Pancreas (tissue), 10 donors: ENCODE results near the gene OSM. TPM values are rescaled to one million over a fixed set of nuclear protein-coding genes. Genes with fewer than 3 reads are reported as not detected.
A peak's percentile ranks its signal among the peaks of the same experiment; 100 is the strongest.

Experiments used
- ATAC-seq, 4 donors: fragments of 200-7000 bp; cut with Tn5 transposase; one replicate each; pipeline versions ENCODE4 v1.8.0 to v1.9.1; 2020; ENCODE audit warnings: mild to moderate bottlenecking in 4 of 4, moderate library complexity in 4 of 4
- DNase-seq, 6 donors: peaks; one replicate each; pipeline ENCODE4 v3.0.0-alpha.2; 2020
- FAIRE-seq: peaks from 2 replicates; lab custom pipeline; 2012; peaks lifted over from hg19 to GRCh38; lab: Jason Lieb, UNC
- H3K27ac ChIP-seq, 4 donors: fragments of 200-600 bp; sonication (generic); 1 replicate in 3 of 4; 2 replicates in 1 of 4; pipeline versions ENCODE4 v1.5.0 to v1.8.0; 2020
- H3K27me3 ChIP-seq, 4 donors: fragments of 200-600 bp; one replicate each; pipeline ENCODE4 v1.8.0; 2021
- H3K36me3 ChIP-seq, 3 donors: fragments of 200-600 bp; sonication (generic) in 1 of 3; one replicate each; pipeline versions ENCODE4 v1.5.0 to v1.8.0; 2020 to 2021
- H3K4me1 ChIP-seq, 3 donors: fragments of 200-600 bp; one replicate each; pipeline ENCODE4 v1.8.0; 2021
- H3K4me3 ChIP-seq, 4 donors: fragments of 200-600 bp; sonication (generic) in 2 of 4; one replicate each; pipeline versions ENCODE4 v1.5.0 to v1.8.0; 2020 to 2021
- H3K9me3 ChIP-seq, 4 donors: fragments of 200-600 bp; one replicate each; pipeline ENCODE4 v1.8.0; 2021
- WGBS, 2 donors: extraction: QIAGEN DNeasy Blood & Tissue Kit; methylation state at CpG; one replicate each; pipeline ENCODE4 v1.1.7; 2013; 5-methylcytosine and 5-hydroxymethylcytosine counted together
- intact Hi-C, 3 donors: fragments of 100-400 bp; cut with DNase I; formaldehyde crosslinking; loops; one replicate each; pipeline versions ENCODE4 v1.11.1 to v1.14.2; 2022
- polyA plus RNA-seq, 2 donors: library from polyadenylated mRNA; stranded (reverse); fragments of 200-250 nt; gene quantifications; one replicate each; pipeline ENCODE4 v1.2.3, GENCODE V29; 2013
- total RNA-seq, 6 donors: library from RNA; stranded (reverse); fragmentation: NEBNext Ultra II Directional in 4 of 6; extraction: Animal tissue kit (Norgen Biotek cat#: 25700) in 4 of 6; gene quantifications; one replicate each; pipeline versions ENCODE4 v1.2.1 to v1.2.4, GENCODE V29; 2021 to 2023
- TF ChIP-seq, protein P1 (sequence below), 4 donors: fragments of 200-600 bp; sonication (generic) in 3 of 4; IDR thresholded peaks; one replicate each; pipeline versions ENCODE4 v1.5.0 to v1.8.0; 2021; ENCODE audit warnings: antibody characterized with exemption in 4 of 4
- donor health status: healthy with polysubstance abuse.
- donor health status: DM: no; HTN: no; CAD: no; lungs with moderate emphysema.
- donor health status: DM: no; HTN: no; CAD: no.
- donor health status: control.
- donor health status: control.
- donor health status: Bipolar disorder and iron deficiency.
- donor health status: DM: yes; HTN: yes; CAD: no.
- donor health status: DM: no; HTN: no; CAD: no.
- donor health status: DM: no; HTN: no; CAD: no.
- donor health status: DM: yes; HTN: yes; CAD: no.

OSM gene
- total and polyA plus RNA-seq, 8 donors: 0.13 to 1.5 (median 0.26) TPM; not detected in 1

DNA sequence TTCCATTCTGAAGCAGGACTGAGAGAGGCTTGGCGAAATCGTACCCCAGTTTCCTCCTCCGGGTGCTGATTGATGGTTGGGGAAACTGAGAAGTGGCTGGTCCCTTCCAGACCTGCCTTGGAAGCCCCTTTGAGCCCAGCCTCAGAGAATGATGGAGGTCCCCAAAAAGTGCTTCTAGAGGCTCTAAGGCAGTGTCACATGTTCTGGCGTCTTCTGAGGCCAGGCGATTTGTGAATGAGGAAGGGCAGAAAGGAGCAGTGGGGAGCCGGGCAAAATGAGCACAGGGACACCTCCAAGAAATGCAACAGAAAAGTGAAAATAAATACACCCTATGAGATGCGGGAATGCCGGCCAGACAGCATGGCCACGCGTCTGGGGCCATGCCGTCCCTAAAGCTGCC is 19.1 kb downstream of the OSM start:
- WGBS, 2 donors: 82 to 84% methylated on average over 11 of the region's 11 CpGs
- Histone ChIP-seq H3K4me1 (no peaks in the 10 kb centered on the region), H3K27ac (no peak overlapping the region), H3K9me3 (no peaks in the 10 kb centered on the region), H3K4me3 (no peak overlapping the region), H3K27me3 (no peaks in the 10 kb centered on the region), H3K36me3 (no peaks in the 10 kb centered on the region)
- intact Hi-C loops: no loop called here
- DNase-seq (no peak), FAIRE-seq (no peak), ATAC-seq (no peak)
- TF ChIP-seq, protein P1, sequence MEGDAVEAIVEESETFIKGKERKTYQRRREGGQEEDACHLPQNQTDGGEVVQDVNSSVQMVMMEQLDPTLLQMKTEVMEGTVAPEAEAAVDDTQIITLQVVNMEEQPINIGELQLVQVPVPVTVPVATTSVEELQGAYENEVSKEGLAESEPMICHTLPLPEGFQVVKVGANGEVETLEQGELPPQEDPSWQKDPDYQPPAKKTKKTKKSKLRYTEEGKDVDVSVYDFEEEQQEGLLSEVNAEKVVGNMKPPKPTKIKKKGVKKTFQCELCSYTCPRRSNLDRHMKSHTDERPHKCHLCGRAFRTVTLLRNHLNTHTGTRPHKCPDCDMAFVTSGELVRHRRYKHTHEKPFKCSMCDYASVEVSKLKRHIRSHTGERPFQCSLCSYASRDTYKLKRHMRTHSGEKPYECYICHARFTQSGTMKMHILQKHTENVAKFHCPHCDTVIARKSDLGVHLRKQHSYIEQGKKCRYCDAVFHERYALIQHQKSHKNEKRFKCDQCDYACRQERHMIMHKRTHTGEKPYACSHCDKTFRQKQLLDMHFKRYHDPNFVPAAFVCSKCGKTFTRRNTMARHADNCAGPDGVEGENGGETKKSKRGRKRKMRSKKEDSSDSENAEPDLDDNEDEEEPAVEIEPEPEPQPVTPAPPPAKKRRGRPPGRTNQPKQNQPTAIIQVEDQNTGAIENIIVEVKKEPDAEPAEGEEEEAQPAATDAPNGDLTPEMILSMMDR (IDR thresholded peaks at IDR 0.05): no peak

DNA sequence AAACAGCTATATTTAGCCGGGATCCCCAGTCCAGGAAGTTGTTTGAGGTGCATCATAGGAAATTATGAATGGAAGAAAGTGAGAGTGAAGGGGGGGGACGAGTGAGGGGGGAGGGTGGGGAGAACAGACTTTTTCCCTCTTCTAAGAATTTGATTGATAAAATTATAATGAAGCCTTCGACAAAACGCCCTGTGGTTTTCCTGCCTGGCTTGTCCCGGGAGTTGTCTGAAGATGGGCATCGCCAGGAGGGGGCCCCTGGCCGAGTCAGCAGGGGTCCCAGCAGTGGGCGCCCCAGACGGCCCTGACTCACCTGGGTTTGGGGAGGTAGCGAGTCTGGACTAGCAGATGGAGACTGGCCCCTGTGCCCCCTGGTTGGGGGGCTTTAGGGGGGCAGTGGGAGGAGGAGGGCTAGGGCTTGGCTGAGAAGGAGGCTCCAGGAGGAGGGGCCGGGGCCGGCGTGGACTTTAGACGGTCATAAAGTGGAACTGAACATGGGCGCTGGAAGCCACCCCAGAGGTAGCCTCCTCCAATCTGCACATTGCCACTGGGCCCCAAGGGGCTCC is 19.8 kb downstream of the OSM start:
- peak in 1 of 6 donors; percentile 64 for DNase-seq
- Histone ChIP-seq H3K4me1 (no peaks in the 10 kb centered on the region), H3K4me3 (peak overlapping the region in 2 of 4 donors; percentile 42 to 57), H3K27me3 (no peaks in the 10 kb centered on the region), H3K27ac (peak overlapping the region in 1 of 4 donors; percentile 30), H3K36me3 (no peaks in the 10 kb centered on the region), H3K9me3 (no peaks in the 10 kb centered on the region)
- ATAC-seq: no peak
- 19 to 21% methylated on average over 15 of the region's 15 CpGs for WGBS, 2 donors
- TF ChIP-seq, protein P1 (IDR thresholded peaks at IDR 0.05): no peak
- intact Hi-C loops: no loop called here
- no peak for FAIRE-seq

DNA sequence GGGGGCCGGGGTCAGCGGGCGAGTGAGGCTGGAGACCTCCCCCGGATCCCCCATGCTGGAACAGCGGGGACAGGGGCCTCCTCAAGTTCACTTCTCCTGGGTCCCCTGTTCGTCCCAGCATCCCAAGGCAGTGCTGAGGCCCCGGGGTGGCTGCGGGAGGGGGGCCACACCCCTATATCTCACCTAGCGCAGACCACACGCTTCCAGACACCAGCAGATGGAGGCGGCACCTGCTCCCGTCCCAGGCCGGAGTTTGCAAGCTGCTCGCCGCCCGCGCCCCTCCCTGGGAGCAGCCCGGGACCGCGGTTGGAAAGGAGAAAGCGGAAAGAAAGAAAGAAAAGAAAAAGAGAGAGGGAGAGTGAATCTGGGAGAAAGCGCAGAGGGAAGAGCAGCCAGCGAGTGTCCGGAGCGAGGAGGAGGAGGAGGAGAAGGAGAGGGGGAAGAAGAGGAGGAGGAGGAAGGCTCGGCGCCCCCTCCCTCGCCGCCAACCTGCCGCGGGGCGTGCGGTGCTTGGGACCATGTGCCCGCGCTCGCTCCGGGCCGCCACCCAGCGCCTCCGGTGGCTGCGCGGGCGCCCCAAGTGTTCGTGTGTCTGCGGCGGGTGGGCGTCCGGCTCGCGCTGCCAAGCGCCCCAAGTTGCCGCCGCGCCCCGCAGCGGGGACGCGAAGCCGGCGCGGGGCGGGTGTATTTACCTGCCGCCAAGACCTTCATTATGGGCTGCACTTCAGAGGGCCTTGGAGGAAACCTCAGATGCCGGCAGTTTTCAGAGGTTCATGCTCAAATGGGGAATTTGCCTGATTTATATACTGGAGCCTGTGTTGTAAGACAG is 20.5 kb downstream of the OSM start, which contains the start of gene LIF:
LIF (minus strand) TSS at position 775 of the 829 bp plus-strand sequence; CDS start at position 711, 64 bp downstream.
- Histone ChIP-seq H3K4me1 (no peaks in the 10 kb centered on the region), H3K4me3 (peak within 1 kb of the TSS; percentile 12 to 57 (median 40)), H3K27me3 (no peaks in the 10 kb centered on the region), H3K27ac (peak within 1 kb of the TSS in 1 of 4 donors; percentile 51), H3K9me3 (no peaks in the 10 kb centered on the region), H3K36me3 (no peaks in the 10 kb centered on the region)
- intact Hi-C loops: no loop called here
- peak in 2 of 6 donors; percentile 46 to 73 for DNase-seq
- FAIRE-seq: no peak
- peak; percentile 21 to 60 (median 50) for ATAC-seq
- WGBS, 2 donors: 1 to 2% methylated on average over 55 to 64 of the region's 64 CpGs
- TF ChIP-seq, protein P1 (IDR thresholded peaks at IDR 0.05): no peak

DNA sequence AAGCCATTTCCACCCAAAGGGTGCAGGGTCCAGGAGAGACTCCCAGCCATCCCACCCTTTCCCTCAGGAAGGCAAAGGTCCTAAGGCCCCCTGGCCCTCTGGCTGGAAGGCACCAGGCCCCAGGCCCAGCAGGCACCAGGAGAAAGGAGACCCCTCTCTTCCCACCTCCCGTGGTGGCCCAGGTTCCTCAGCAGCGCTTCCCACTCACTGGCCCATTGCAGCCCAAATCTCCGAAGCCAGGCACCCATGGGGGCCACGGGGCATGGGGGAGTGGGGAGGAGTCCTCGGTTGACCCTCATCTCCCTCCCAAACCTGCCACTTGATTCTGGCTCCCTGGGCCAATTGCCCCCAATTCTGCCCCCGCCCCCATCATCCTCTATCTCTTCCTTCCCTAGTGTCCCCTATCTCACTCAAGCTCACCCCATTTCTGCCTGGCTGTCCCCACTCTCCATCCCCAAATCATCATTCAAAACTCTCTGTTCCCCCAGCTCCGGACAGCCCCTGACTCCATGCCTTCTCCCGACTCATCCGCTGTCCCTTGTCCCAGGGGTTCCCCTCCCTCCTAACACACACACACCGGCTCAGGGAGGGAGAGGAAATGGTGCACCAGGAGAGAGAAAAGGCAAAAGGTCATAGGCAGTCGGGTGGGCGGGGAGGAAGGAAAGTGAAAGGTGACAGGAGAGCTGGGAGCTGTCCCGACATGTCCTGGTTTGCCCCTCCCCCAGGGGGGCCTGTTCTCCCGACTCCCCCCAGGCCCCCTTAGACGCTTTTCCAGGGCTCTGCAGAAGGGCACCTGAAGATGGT is 21.3 kb downstream of the OSM start:
- ATAC-seq (peak; percentile 14 to 30 (median 22)), FAIRE-seq (no peak), DNase-seq (no peak)
- TF ChIP-seq, protein P1 (IDR thresholded peaks at IDR 0.05): no peak
- Histone ChIP-seq H3K27ac (no peak overlapping the region), H3K36me3 (no peaks in the 10 kb centered on the region), H3K4me1 (no peaks in the 10 kb centered on the region), H3K27me3 (no peaks in the 10 kb centered on the region), H3K4me3 (peak overlapping the region; percentile 12 to 57 (median 40)), H3K9me3 (no peaks in the 10 kb centered on the region)
- 53 to 58% methylated on average over 14 to 15 of the region's 15 CpGs for WGBS, 2 donors
- intact Hi-C loops: no loop called here
